K562 (cell line): ENCODE measurements around the gene PRRT2.

Experiments used
- CTCF ChIP-seq, 3 experiments: IDR thresholded peaks in 2 of 3; conservative IDR thresholded peaks in 1 of 3; 2 replicates each; pipeline ENCODE4 v1.5.1; 2011 to 2012; ENCODE audit warnings: low read length in 3 of 3, mild to moderate bottlenecking in 3 of 3, control low read depth in 2 of 3, improper control_type of control experiment in 1 of 3, inconsistent platforms in 1 of 3, low read depth in 1 of 3, mixed read lengths in 1 of 3, moderate library complexity in 1 of 3; ENCODE audit not compliant: insufficient read depth in 2 of 3
- FOXK2 ChIP-seq, 2 experiments: fragments of 450-650 bp; IDR thresholded peaks in 1 of 2; conservative IDR thresholded peaks in 1 of 2; 2 replicates each; pipeline ENCODE4 v1.6.1; 2016; ENCODE audit warnings: low read depth in 2 of 2, mild to moderate bottlenecking in 1 of 2
- YY1 ChIP-seq, 3 experiments: IDR thresholded peaks; 2 replicates each; pipeline ENCODE4 v1.6.1; 2011; ENCODE audit warnings: low read length in 2 of 3, mild to moderate bottlenecking in 2 of 3, moderate library complexity in 2 of 3, borderline replicate concordance in 1 of 3, control low read depth in 1 of 3, low read depth in 1 of 3; ENCODE audit not compliant: insufficient read depth in 3 of 3, insufficient replicate concordance in 2 of 3, control insufficient read depth in 1 of 3, insufficient read length in 1 of 3; ENCODE audit errors: extremely low read depth in 1 of 3

- TF ChIP-seq YY1 (IDR thresholded peaks at IDR 0.05; ENCODE audit: borderline replicate concordance in 1 of 3, control insufficient read depth in 1 of 3, extremely low read depth in 1 of 3, insufficient read depth in 3 of 3, insufficient read length in 1 of 3, insufficient replicate concordance in 2 of 3, low read depth in 1 of 3, low read length in 2 of 3) (no peak), CTCF (IDR thresholded peaks at IDR 0.05 in 2 of 3, conservative IDR thresholded peaks at IDR 0.05 in 1 of 3; ENCODE audit: insufficient read depth in 2 of 3, low read depth in 1 of 3, low read length in 3 of 3) (no peak), FOXK2 (conservative IDR thresholded peaks at IDR 0.05 in 1 of 2, IDR thresholded peaks at IDR 0.05 in 1 of 2; ENCODE audit: low read depth in 2 of 2) (no peak)
Measured at GRCh38 chr16:29836623-29837022, 24.6 kb downstream of the PRRT2 start.
